Left ventricle myocardium superior (tissue), 1 donor: ENCODE results near the gene KIF3B. TPM values are rescaled to one million over a fixed set of nuclear protein-coding genes. Genes with fewer than 3 reads are reported as not detected.

Experiments
- ATAC-seq: fragments of 200-7000 bp; cut with Tn5 transposase; one replicate; pipeline ENCODE4 v1.9.1; 2020; ENCODE audit warnings: mild to moderate bottlenecking, moderate library complexity
- DNase-seq: peaks from one replicate; pipeline ENCODE4 v3.0.0-alpha.2; 2020
- intact Hi-C: fragments of 100-400 bp; cut with micrococcal nuclease; formaldehyde crosslinking; loops from one replicate; pipeline ENCODE4 v1.11.0; 2022
- long read RNA-seq: library from polyadenylated mRNA; unstranded; transcript quantifications from one replicate; pipeline ENCODE4 v2.0.0, GENCODE V29; 2021
- total RNA-seq: library from RNA; stranded (reverse); fragmentation: NEBNext Ultra II Directional; extraction: Animal tissue kit (Norgen Biotek cat#: 25700); gene quantifications from one replicate; pipeline ENCODE4 v1.2.1, GENCODE V29; 2021
- donor health status: DM: no; HTN: yes; CAD: no; lungs with severe emphysema.

Gene KIF3B
- total RNA-seq: 9.1 TPM
- long read RNA-seq, partial matches to known transcripts: 3 of 4 reads
- long read RNA-seq, other reads (novel, unspliced or antisense): 1 of 4 reads

DNA sequence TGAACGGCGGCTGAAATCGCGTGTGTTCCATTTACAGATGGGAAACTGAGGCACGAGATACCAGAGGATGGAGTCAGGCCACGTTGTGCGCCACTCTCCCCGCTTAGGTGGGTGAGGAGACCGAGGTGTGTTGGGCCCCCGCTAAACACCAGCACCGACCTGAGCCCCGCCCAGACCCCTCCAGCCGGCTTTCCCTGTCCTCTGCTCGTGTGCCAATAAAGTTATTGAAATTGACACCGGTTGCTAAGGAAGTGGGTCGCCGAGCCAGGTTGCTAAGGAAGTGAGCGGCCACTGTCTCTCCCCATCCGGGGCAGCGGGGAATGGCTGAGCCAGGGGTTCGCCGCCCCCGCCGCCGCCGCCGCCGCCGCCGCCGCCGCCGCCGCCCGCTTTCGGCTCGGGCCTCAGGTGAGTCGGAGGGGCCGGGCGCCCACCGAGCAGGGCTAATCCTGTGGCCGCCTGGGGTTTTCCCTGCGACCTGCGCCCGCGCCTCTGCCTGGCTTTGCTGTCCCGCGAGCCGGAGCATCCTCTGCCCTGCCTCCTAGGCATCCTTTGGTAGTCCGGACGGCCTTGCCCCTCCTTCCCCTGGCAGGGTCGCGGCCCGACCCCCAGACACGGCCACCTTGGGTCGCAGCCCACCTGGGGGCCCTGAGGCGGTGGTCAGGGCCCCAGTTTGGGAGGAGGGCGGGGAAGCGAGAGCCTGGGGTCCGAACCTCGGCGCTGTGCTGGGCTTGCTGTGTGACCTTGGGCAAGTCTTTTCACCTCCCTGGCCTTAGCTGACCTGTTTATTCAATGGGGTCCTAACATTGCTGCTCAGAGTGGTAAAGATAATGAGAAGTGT lies at the start of gene KIF3B:
KIF3B (plus strand) TSS at position 291 of the 838 bp plus-strand sequence. CDS start 32,127 bp downstream, outside the sequence.
- ATAC-seq (peak; percentile 96), DNase-seq (peak; percentile 90)
- intact Hi-C loops: no loop called here

DNA sequence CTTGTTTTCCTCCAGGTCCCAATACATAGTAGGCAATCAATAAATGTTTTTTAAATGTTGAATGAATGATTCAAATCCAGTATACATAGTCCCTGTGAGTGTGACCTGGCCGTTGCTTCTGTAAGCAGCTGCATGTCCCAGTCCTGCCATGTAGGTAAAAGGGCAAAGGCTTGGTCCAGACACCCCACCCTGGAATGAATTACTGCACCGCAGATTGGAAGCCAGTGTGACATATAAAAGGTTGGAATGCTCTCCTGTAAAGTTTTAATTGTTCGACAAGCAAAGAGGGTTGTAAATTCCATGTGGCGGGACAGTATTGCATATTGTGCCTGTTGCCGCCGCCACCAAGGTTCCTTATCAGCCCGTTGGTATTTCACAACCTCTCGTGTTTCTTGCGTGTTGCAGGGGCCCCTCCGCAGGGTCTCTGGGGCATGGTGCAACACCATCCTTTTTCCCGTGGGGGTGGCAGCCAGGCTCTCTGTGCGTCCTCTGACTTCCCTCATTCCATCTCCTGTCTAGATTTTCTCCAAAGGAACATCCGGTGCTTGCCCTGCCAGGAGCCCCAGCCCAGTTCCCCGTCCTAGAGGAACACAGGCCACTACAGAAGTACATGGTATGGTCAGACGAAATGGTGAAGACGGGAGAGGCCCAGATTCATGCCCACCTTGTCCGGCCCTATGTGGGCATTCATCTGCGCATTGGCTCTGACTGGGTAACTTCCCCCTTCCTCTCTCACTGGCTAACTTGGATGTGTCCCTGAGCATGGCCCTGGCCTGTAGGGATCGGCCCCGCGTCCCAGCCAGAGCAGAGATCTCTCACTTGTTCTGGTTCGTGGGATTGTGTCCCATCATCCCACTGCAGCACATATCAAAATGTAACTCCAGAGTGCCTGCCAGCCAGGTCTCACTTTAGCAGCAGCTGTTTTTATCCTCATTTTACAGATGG lies 49.4 kb upstream of the KIF3B start:
- DNase-seq (peak; percentile 44), ATAC-seq (peak; percentile 89)
- intact Hi-C loops: no loop called here

DNA sequence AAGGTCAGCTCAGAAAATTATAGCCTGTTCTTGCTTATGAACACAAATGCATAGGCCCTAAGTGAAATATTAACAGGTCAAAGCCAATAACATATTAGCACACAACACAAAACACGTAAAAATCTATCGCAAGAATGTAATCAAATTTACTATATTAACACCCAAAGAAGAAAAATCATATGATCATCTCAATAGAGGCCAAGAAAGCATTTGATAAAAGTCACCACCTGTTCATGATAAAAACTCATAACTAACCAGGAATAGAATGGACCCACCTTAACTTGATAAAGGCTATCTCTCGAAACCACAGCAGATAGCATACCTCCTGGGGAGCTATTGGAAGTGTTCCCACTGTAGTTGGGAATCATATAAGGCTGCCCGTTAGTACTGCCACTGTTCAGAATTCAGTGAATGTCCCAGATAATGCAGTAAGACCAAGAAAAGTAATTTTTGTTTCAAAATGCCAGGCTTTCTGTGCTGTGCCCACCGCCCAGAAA lies 48.2 kb upstream of the KIF3B start:
- no peak for ATAC-seq
- intact Hi-C loops: no loop called here

DNA sequence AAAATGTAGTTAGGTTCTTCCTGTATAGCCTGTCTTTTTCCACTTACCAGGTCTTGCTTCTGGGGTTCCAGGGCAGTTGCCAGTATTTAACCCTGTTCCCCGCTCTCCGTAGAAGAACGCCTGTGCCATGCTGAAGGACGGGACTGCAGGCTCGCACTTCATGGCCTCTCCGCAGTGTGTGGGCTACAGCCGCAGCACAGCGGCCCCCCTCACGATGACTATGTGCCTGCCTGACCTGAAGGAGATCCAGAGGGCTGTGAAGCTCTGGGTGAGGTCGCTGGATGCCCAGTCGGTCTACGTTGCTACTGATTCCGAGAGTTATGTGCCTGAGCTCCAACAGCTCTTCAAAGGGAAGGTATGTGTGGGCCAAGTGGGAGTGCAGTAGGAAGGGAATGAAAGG lies 46.7 kb upstream of the KIF3B start:
- ATAC-seq (no peak), DNase-seq (no peak)
- intact Hi-C loops: no loop called here

More for the DNA sequence above, 48.2 kb upstream of the KIF3B start:
- no peak for DNase-seq

DNA sequence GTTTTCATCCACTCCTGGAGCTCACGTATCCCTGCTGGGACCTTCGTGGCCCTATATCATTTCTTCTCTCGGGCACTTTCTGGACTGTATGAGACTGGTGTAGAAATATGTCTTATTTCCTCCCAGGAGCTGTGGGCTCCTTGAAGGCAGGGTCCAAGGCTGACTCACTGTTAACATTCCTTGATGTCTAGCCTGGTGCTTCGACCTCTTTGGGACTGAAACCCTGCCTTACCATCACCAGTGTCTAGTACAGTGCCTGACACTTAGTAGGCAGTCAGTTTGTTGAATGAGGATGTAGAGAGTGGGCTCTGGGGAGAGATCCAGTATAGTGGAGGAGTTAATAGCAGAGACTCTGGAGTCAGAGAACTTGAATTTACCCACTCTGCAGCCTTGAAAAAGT lies 46.2 kb upstream of the KIF3B start:
- DNase-seq (no peak), ATAC-seq (no peak)
- intact Hi-C loops: no loop called here

DNA sequence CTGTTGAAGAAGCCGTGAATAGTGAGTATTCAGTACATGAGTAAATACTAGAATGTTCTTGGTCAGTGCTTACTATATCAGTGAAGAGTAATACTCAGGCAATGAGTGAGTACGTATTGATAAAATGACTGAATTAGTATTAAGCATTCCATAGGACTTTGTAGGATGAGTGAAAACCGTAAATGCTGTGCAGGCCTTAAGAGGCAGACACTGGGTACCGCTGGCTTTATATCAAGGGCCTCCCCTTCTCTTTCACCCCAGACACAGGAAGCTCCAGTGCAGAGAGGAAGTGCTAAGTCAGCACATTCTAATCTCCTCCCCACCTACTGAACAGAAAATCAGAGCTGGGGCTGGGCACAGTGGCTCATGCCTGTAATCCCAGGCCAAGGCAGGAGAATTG lies 45.6 kb upstream of the KIF3B start:
- intact Hi-C loops: no loop called here
- no peak for ATAC-seq
- no peak for DNase-seq

DNA sequence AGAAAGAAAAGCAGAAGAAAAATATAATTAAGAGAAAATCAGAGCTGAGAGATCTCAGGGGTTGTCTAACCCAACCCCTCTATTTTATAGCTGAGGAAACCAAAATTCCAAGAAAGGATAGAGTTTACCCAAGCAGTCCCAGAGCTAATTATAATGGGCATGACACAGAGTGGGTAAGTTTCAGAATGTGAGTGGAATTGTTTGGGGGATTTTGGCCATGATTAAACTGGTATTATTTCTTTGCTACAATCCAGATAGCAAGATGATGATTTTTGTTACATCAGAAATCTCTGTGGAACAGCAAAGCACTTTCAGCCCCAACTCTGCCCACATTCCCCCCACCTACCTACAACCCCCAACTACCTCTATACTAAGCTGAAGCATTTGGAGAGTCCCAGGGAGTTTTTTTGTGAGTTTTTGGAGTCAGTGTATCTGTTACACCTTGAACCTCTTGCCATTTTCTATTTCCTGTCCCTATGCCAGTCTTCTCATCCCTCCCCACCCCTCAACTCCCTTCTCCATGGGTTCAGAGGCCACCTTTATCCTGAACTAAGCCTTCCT lies 45.0 kb upstream of the KIF3B start:
- ATAC-seq: no peak
- intact Hi-C loops: no loop called here
- no peak for DNase-seq

DNA sequence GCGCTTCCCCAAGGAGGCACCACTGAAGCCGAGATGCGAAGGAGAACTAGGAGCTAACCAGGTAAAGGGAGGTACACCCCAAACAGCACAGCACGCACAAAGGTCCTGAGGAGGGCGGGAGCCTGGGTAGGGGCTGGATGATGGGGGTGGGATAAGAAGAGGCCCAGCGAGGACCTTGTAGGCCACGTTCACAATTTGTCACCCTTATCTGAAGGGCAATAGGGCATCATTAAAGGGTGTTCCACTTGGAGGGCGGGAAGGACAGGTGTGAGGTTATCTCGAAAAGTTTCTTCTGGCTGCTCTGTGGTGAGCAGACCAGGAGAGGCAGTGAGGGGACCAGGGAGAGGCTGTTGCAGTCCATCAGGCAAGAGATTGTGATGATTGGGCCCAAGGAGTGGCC lies 44.2 kb upstream of the KIF3B start:
- no peak for ATAC-seq
- intact Hi-C loops: no loop called here

DNA sequence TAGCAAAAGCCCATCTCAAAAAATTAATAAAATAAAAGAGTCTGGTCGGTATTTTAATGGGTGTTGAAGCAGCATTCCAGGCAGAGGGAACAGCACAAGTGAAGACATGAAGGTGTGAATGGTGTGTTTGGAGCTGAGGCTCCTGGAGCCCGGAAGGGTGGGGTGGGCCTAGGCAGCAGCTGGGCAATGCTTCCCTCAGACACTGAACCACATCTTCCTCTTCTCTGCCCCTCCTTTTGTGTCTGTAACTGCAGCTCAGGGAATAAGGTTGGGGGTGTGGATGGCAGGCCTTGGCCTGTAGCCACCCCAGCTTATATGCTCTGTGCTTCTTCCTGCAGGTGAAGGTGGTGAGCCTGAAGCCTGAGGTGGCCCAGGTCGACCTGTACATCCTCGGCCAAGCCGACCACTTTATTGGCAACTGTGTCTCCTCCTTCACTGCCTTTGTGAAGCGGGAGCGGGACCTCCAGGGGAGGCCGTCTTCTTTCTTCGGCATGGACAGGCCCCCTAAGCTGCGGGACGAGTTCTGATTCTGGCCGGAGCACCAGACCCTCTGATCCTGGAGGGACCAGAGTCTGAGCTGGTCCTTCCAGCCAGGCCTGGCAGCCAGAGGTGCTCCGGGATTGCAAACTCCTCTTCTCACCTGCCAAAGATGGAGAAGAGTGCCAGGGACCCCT lies 43.2 kb upstream of the KIF3B start:
- DNase-seq (no peak), ATAC-seq (peak; percentile 18)
- intact Hi-C loops: no loop called here

More for the DNA sequence above, 44.2 kb upstream of the KIF3B start:
- DNase-seq: no peak

DNA sequence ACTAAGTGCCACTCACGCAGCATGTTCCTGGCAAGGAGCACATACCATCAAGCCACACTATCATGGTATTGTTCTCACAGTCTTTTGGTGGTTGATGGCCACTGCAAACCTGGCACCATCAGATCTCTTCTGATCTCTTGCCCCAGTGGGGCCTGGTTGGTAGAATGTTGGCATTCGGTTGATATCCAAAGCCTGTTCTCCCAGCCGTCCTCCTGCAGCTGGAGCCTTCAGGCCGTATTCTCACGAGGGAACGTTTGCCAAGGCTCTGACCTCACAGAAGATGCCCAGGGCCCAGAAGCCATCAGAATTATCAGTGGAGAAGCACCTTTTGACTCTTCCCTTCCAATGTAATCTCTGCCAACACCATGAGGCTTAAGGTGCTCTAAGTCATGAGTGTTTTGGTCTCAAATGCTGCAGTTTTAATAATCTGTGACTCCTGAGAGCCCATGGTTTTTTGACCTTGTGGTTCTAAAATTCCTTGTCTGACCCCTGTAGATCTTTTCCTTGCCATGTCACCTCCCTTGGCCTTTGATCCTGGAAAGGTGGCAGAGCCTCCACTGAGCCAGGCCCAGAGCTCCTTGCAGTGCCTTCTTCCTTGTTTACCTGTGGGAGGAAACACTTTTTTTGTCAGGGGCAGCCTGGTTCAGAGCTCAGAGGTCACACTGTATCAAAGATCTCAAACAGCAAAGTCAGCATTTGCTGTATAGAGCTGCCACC lies 42.0 kb upstream of the KIF3B start:
- no peak for DNase-seq
- intact Hi-C loops: no loop called here
- ATAC-seq: no peak

DNA sequence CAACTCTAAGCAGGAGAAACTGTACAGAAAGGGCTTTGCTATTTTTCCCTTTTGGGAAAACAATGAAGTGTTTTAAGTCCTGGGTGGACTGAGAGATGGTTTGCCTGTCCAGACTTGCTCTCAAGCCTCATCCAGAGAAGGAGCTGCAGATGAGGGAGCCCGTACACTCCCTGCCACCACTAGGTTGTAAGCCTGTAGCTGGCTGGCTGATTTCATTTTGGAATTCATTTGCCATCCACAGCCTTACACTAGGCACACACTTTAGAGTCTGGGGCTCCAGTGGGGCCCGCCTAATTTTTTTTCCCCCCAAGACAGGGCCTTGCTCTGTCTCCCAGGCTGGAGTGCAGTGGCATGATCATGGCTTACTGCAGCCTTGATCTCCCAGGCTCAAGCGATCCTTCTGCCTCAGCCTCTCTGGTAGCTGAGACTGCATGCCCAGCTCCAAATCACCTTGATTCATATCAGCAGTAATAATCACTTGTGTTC lies 41.4 kb upstream of the KIF3B start:
- intact Hi-C loops: no loop called here
- ATAC-seq: no peak
- DNase-seq: no peak

DNA sequence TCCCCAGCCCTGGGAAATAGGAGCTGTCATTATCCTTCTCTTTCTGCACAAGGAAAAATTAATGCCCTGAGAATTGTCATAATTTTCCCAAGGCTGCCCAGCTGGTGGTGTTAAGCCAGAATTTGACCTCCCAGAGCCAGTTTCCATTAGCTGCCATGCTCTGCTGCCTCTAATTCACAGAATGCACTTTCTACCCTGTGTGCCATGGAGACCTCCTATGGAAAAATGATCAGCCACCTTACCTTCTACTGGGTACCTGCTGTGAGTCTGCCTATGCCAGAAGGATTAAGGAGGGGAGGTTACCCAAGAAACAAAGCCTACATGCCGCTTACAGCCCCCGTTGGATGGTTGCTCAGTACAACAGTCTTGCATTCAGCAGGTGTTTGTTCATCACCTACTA lies 40.6 kb upstream of the KIF3B start:
- intact Hi-C loops: no loop called here
- ATAC-seq (no peak), DNase-seq (no peak)

DNA sequence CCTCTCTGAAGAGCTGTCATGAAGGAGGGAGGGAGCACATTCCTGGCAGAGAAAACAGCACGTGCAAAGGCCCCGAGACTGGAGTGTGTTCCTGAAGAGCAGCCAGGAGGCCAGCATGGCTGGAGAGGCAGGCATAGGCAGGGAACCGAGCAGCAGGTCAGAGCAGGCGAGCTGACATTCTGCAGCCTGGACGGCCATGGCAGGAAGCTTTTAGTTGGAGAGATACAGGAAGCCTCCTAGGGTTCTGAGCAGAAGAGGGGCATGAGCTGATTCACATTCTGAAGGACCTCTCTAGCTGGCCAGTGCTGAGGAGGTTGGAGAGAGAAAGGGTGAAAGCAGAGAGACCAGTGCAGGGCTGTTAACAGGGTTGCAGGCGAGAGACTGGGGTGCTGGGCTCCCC lies 40.0 kb upstream of the KIF3B start:
- intact Hi-C loops: no loop called here
- no peak for DNase-seq
- peak; percentile 27 for ATAC-seq

DNA sequence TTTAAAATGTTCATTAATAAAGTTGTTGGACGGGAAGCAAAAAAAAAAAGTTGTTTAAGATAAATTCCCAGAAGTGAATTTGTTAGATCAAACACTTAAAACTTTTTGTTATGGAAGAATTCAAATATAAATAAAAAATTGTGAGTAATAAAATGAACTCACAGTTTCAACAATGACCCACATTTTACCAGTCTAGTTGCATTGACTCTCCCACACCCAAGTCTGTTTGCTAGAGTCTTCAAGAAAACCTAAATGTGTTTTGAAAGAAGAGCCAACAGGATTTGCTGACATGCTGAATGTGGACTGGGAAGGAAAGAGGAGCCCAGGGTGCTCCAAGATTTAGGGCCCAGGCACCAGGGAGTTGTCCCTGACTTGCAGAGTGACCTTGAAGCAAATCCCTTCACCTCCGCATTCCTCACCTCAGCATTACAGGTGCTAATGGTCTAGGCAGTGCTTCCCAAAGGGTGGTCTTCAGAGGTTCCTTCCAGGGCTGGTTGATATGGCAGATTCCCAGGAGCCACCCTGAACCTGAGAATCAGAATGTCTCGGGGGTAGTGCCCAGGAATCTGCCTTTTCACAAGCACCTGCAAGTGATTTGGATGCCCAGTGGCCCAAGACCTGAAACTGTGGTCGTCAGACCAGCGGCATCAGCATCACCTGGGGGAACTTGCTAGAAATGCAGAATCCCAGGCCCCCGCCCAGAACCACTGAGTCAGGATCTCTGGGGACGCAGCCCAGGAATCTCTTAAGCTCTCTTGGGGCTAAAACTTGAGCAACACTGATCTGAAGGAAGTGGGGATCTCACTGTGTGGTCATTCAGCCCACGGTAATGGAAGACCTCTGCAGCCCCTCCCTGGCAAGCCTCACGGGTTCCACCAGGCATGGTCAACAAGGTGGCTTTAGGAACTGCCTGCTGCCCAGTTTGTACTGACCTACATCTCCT lies 38.7 kb upstream of the KIF3B start:
- no peak for DNase-seq
- no peak for ATAC-seq
- intact Hi-C loops: no loop called here

DNA sequence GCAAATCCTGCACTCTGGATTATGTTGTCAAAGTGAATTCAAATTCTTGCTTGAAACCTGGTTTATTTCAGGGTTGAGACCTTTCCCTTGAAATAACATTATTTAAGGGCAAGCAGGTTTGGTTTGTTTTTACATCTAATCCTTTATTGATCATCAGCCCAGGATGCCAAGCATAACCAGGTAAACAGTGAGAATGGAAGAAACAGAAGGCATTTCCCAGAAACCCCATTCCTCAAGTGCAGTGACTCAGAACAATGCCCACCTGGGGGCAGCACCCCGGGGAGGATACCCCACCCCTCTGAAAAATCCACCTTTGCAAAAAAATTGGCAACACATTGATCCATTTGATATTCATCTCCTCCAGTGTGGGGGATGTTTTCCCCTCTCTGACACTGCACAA lies 37.2 kb upstream of the KIF3B start:
- ATAC-seq (no peak), DNase-seq (no peak)
- intact Hi-C loops: no loop called here

DNA sequence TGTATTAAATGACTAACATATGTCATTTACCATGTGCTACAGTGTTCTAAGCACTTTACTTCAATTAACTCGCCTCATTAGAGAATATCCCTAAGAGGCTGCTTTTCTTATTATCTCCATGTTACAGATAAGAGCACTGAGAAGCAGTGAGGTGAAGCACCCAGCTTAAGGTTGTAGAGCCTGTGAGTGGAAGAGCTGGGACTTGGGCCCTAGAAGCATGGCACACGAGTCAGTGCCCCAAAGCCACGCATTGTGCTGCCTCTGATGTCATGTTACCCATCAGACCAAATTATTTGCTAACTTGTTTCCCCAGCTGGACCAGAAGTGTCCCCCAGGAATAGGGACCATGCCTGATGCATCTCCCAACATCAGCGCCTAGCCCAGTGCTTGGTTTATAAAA lies 35.6 kb upstream of the KIF3B start:
- intact Hi-C loops: no loop called here
- DNase-seq: no peak
- no peak for ATAC-seq

DNA sequence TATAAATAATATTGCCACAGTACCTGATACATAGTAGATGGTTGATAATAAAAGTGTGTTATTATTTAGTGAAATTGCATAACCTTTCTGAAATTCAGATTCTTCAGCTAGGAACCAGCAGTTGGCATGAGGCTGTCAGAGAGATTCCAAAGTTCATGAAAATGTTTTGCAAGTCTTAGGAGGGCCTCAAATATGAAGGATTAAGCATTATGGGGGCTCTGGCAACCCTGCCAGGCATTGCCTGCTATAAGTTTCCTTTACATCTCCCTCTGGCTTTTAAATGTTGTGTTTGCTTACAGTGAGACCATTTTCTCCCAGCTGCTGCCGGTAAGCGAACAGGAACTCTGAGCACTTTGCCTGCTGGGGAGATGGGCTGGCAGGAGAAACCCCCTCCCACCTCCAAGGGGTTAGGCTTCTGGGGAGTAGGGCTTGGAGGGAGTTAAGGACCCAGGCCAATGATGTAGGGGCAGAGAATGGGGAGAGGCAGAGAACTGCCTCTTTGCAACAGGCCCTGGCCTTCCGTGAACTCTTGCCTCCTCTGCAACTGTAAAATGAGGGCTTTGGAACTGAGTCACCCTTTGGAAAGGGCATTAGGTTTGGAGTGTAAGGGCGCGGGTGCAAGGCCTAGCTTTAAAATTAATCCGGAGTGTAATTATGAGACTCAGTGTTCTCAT lies 33.2 kb upstream of the KIF3B start:
- no peak for ATAC-seq
- no peak for DNase-seq
- intact Hi-C loops: no loop called here
